NCI-H1092 treated with DMSO at 0.1 percent for 48 hours (cell line): ENCODE data around the gene AGRN.
"Not testable (repeated sequence)": the region's sequence is repeated elsewhere in the genome, so short reads cannot be mapped to it uniquely, and the experiment has no call there.

ENCODE experiments used
- DNase-seq: peaks from one replicate; lab custom pipeline; 2025; lab: John Stamatoyannopoulos, UW

AGRN gene

GRCh38 chr1:1053682-1054081 is 33.8 kb downstream of the AGRN start:
- no peak for DNase-seq

- DNase-seq: no peak
Measured at GRCh38 chr1:1054099-1054700, 34.3 kb downstream of the AGRN start.

- no peak for DNase-seq
Measured at GRCh38 chr1:1054971-1055370, 35.1 kb downstream of the AGRN start.

- DNase-seq: no peak
Measured at GRCh38 chr1:1055841-1056736, 36.2 kb downstream of the AGRN start.

- not testable (repeated sequence) for DNase-seq
Measured at GRCh38 chr1:1057769-1058087, 37.8 kb downstream of the AGRN start.

- DNase-seq: no peak
Measured at GRCh38 chr1:1058088-1058905, 38.4 kb downstream of the AGRN start.

- no peak for DNase-seq
Measured at GRCh38 chr1:1058921-1059493, 39.1 kb downstream of the AGRN start.

GRCh38 chr1:1059494-1060280 is 39.8 kb downstream of the AGRN start:
- peak; percentile 8 for DNase-seq

- DNase-seq: no peak
Measured at GRCh38 chr1:1060281-1061000, 40.5 kb downstream of the AGRN start.

- no peak for DNase-seq
Measured at GRCh38 chr1:1061682-1062345, 41.9 kb downstream of the AGRN start.

- DNase-seq: no peak
Measured at GRCh38 chr1:1062348-1063163, 42.6 kb downstream of the AGRN start.

GRCh38 chr1:1063261-1063944 is 43.5 kb downstream of the AGRN start:
- no peak for DNase-seq

GRCh38 chr1:1063945-1064831 is 44.3 kb downstream of the AGRN start:
- DNase-seq: no peak

GRCh38 chr1:1065265-1065939 is 45.5 kb downstream of the AGRN start:
- no peak for DNase-seq

- not testable (repeated sequence) for DNase-seq
Measured at GRCh38 chr1:1065940-1066304, 46.0 kb downstream of the AGRN start.

GRCh38 chr1:1066403-1067283 is 46.7 kb downstream of the AGRN start:
- no peak for DNase-seq
